ENCODE measurements around the gene TIMM9. TPM values are rescaled to one million over a fixed set of nuclear protein-coding genes. Genes with fewer than 3 reads are reported as not detected.

The TIMM9 gene
- total RNA-seq = 10 to 100 TPM; 35.9 to 47.1 TPM

- peaks cover 16 to 42% of the 10 kb centered on the region in 2 donors for H3K4me1 Mint-ChIP-seq (ENCODE audit: low read depth in 2 of 2)
- H3K27ac Mint-ChIP-seq = peak within 1 kb of the TSS; percentile 95
- DNase-seq (ENCODE audit: low spot score) = peak; percentile 96
- no peaks in the 10 kb centered on the region for H3K27me3 Mint-ChIP-seq
- H3K4me3 Mint-ChIP-seq = peak within 1 kb of the TSS; percentile 95
- H3K36me3 Mint-ChIP-seq = no peaks in the 10 kb centered on the region
- ATAC-seq = peak; percentile 92 to 96
- H3K9me3 Mint-ChIP-seq = no peaks in the 10 kb centered on the region
Observed at GRCh38 chr14:58427281-58428117, at the start of gene TIMM9, which contains the start of gene KIAA0586. Gene TIMM9, minus strand, starts transcription at chr14:58427531. Its CDS starts 15,586 bp downstream, at chr14:58411945. Gene KIAA0586, plus strand, starts transcription at chr14:58427719. Its CDS starts 546 bp downstream, at chr14:58428265.

- H3K27ac Mint-ChIP-seq = no peak overlapping the region
- DNase-seq (ENCODE audit: low spot score) (no peak), ATAC-seq (no peak)
- H3K4me3 Mint-ChIP-seq = no peak overlapping the region
- H3K9me3 Mint-ChIP-seq = no peaks in the 10 kb centered on the region
- H3K4me1 Mint-ChIP-seq (ENCODE audit: low read depth in 2 of 2) = no peaks in the 10 kb centered on the region
- no peaks in the 10 kb centered on the region for H3K27me3 Mint-ChIP-seq
- peaks cover 10% of the 10 kb centered on the region for H3K36me3 Mint-ChIP-seq
Observed at GRCh38 chr14:58476320-58476719, 49.0 kb upstream of the TIMM9 start.

GRCh38 chr14:58469309-58469708 lies 42.0 kb upstream of the TIMM9 start:
- H3K27me3 Mint-ChIP-seq = no peaks in the 10 kb centered on the region
- ATAC-seq (no peak), DNase-seq (ENCODE audit: low spot score) (no peak)
- no peak overlapping the region for H3K27ac Mint-ChIP-seq
- H3K36me3 Mint-ChIP-seq = peaks cover 5% of the 10 kb centered on the region
- no peaks in the 10 kb centered on the region for H3K4me1 Mint-ChIP-seq (ENCODE audit: low read depth in 2 of 2)
- H3K4me3 Mint-ChIP-seq = no peak overlapping the region
- H3K9me3 Mint-ChIP-seq = no peaks in the 10 kb centered on the region

GRCh38 chr14:58467575-58467974 lies 40.2 kb upstream of the TIMM9 start:
- no peak for ATAC-seq
- Mint-ChIP-seq H3K9me3 (no peaks in the 10 kb centered on the region), H3K4me3 (no peak overlapping the region), H3K27me3 (no peaks in the 10 kb centered on the region), H3K27ac (no peak overlapping the region), H3K36me3 (peaks cover 5% of the 10 kb centered on the region), H3K4me1 (ENCODE audit: low read depth in 2 of 2) (no peaks in the 10 kb centered on the region)
- no peak for DNase-seq (ENCODE audit: low spot score)

- H3K27ac Mint-ChIP-seq = no peak overlapping the region
Observed at GRCh38 chr14:58466459-58466858, 39.1 kb upstream of the TIMM9 start.

GRCh38 chr14:58465421-58465820 lies 38.1 kb upstream of the TIMM9 start:
- peaks cover 11% of the 10 kb centered on the region for H3K36me3 Mint-ChIP-seq
- no peaks in the 10 kb centered on the region for H3K27me3 Mint-ChIP-seq
- no peak overlapping the region for H3K4me3 Mint-ChIP-seq
- DNase-seq (ENCODE audit: low spot score) = no peak
- no peak overlapping the region for H3K27ac Mint-ChIP-seq
- no peaks in the 10 kb centered on the region for H3K4me1 Mint-ChIP-seq (ENCODE audit: low read depth in 2 of 2)
- H3K9me3 Mint-ChIP-seq = no peaks in the 10 kb centered on the region
- no peak for ATAC-seq

More at GRCh38 chr14:58466459-58466858, 39.1 kb upstream of the TIMM9 start:
- Mint-ChIP-seq H3K27me3 (no peaks in the 10 kb centered on the region), H3K4me3 (no peak overlapping the region), H3K4me1 (ENCODE audit: low read depth in 2 of 2) (no peaks in the 10 kb centered on the region), H3K36me3 (peaks cover 5% of the 10 kb centered on the region), H3K9me3 (no peaks in the 10 kb centered on the region)
- ATAC-seq (no peak), DNase-seq (ENCODE audit: low spot score) (no peak)

GRCh38 chr14:58464652-58465051 lies 37.3 kb upstream of the TIMM9 start:
- peaks cover 16% of the 10 kb centered on the region for H3K36me3 Mint-ChIP-seq
- H3K27ac Mint-ChIP-seq = no peak overlapping the region
- H3K4me3 Mint-ChIP-seq = no peak overlapping the region
- DNase-seq (ENCODE audit: low spot score) (no peak), ATAC-seq (no peak)
- H3K27me3 Mint-ChIP-seq = no peaks in the 10 kb centered on the region
- no peaks in the 10 kb centered on the region for H3K4me1 Mint-ChIP-seq (ENCODE audit: low read depth in 2 of 2)
- H3K9me3 Mint-ChIP-seq = no peaks in the 10 kb centered on the region

- Mint-ChIP-seq H3K9me3 (no peaks in the 10 kb centered on the region), H3K36me3 (peaks cover 17% of the 10 kb centered on the region), H3K4me3 (no peak overlapping the region), H3K27ac (no peak overlapping the region), H3K27me3 (no peaks in the 10 kb centered on the region), H3K4me1 (ENCODE audit: low read depth in 2 of 2) (no peaks in the 10 kb centered on the region)
- ATAC-seq = no peak
- no peak for DNase-seq (ENCODE audit: low spot score)
Observed at GRCh38 chr14:58463147-58463546, 35.8 kb upstream of the TIMM9 start.

GRCh38 chr14:58460772-58461171 lies 33.4 kb upstream of the TIMM9 start:
- H3K36me3 Mint-ChIP-seq = peaks cover 18% of the 10 kb centered on the region
- H3K4me1 Mint-ChIP-seq (ENCODE audit: low read depth in 2 of 2) = no peaks in the 10 kb centered on the region
- H3K4me3 Mint-ChIP-seq = no peak overlapping the region

GRCh38 chr14:58455593-58456265 lies 28.4 kb upstream of the TIMM9 start:
- Mint-ChIP-seq H3K9me3 (no peaks in the 10 kb centered on the region), H3K4me1 (ENCODE audit: low read depth in 2 of 2) (no peaks in the 10 kb centered on the region), H3K27me3 (no peaks in the 10 kb centered on the region), H3K27ac (no peak overlapping the region), H3K4me3 (no peak overlapping the region), H3K36me3 (peaks cover 21% of the 10 kb centered on the region)
- DNase-seq (ENCODE audit: low spot score) (no peak), ATAC-seq (no peak)

More at GRCh38 chr14:58460772-58461171, 33.4 kb upstream of the TIMM9 start:
- Mint-ChIP-seq H3K27ac (no peak overlapping the region), H3K9me3 (no peaks in the 10 kb centered on the region), H3K27me3 (no peaks in the 10 kb centered on the region)
- no peak for ATAC-seq
- DNase-seq (ENCODE audit: low spot score) = no peak

- Mint-ChIP-seq H3K9me3 (no peaks in the 10 kb centered on the region), H3K36me3 (no peaks in the 10 kb centered on the region), H3K27me3 (no peaks in the 10 kb centered on the region), H3K27ac (no peak overlapping the region), H3K4me3 (no peak overlapping the region), H3K4me1 (ENCODE audit: low read depth in 2 of 2) (no peaks in the 10 kb centered on the region)
- DNase-seq (ENCODE audit: low spot score) (no peak), ATAC-seq (no peak)
Observed at GRCh38 chr14:58444627-58445026, 17.3 kb upstream of the TIMM9 start.

GRCh38 chr14:58439476-58439875 lies 12.1 kb upstream of the TIMM9 start:
- H3K9me3 Mint-ChIP-seq = no peaks in the 10 kb centered on the region
- no peak overlapping the region for H3K27ac Mint-ChIP-seq
- ATAC-seq (no peak), DNase-seq (ENCODE audit: low spot score) (no peak)
- no peak overlapping the region for H3K4me3 Mint-ChIP-seq
- peaks cover 19% of the 10 kb centered on the region for H3K36me3 Mint-ChIP-seq
- no peaks in the 10 kb centered on the region for H3K27me3 Mint-ChIP-seq
- H3K4me1 Mint-ChIP-seq (ENCODE audit: low read depth in 2 of 2) = no peaks in the 10 kb centered on the region

- no peaks in the 10 kb centered on the region for H3K27me3 Mint-ChIP-seq
- H3K4me1 Mint-ChIP-seq (ENCODE audit: low read depth in 2 of 2) = peaks cover 12 to 34% of the 10 kb centered on the region in 2 donors
- no peak for DNase-seq (ENCODE audit: low spot score)
- no peaks in the 10 kb centered on the region for H3K9me3 Mint-ChIP-seq
- ATAC-seq = peak; percentile 18 to 74
- H3K36me3 Mint-ChIP-seq = peaks cover 7% of the 10 kb centered on the region
- H3K27ac Mint-ChIP-seq = peak overlapping the region; percentile 95
- peak overlapping the region; percentile 95 for H3K4me3 Mint-ChIP-seq
Observed at GRCh38 chr14:58430156-58430555, 2.8 kb upstream of the TIMM9 start.

- peak overlapping the region; percentile 95 for H3K4me3 Mint-ChIP-seq
- H3K27me3 Mint-ChIP-seq = no peaks in the 10 kb centered on the region
- H3K9me3 Mint-ChIP-seq = no peaks in the 10 kb centered on the region
- H3K4me1 Mint-ChIP-seq (ENCODE audit: low read depth in 2 of 2) = peaks cover 16 to 42% of the 10 kb centered on the region in 2 donors
- DNase-seq (ENCODE audit: low spot score) (no peak), ATAC-seq (no peak)
- peak overlapping the region; percentile 95 for H3K27ac Mint-ChIP-seq
- H3K36me3 Mint-ChIP-seq = no peaks in the 10 kb centered on the region
Observed at GRCh38 chr14:58428118-58428683, 870 bp upstream of the TIMM9 start.
